GM21528 (cell line): ENCODE data around the gene SLC13A2.

ENCODE experiments used
- ATAC-seq: cut with Tn5 transposase; IDR thresholded peaks from one replicate; pipeline ENCODE4 v1.9.1; 2021; ENCODE audit warnings: mild to moderate bottlenecking, moderate library complexity; ENCODE audit not compliant: unreplicated experiment, low FRiP score

SLC13A2 gene

DNA sequence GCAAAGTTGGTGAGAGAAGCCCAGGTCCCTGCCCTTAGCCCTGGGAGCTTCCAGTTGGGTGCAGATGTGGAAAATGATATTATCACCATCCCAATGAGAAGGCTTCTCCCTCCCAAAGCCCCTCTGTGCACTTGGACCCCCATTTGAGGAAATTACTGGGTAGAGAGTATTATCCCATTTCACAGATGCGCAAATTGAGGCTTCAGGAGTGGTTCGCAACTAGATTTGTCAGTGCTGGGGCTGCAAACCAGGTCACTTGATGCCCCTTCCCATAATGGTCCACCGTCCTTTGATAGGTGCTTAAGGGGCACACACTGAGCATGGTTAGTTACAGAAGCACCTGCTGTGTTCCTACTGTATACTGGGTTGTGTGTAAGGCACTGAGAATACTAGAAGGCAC, 18.4 kb downstream of the SLC13A2 start:
- no peak for ATAC-seq

DNA sequence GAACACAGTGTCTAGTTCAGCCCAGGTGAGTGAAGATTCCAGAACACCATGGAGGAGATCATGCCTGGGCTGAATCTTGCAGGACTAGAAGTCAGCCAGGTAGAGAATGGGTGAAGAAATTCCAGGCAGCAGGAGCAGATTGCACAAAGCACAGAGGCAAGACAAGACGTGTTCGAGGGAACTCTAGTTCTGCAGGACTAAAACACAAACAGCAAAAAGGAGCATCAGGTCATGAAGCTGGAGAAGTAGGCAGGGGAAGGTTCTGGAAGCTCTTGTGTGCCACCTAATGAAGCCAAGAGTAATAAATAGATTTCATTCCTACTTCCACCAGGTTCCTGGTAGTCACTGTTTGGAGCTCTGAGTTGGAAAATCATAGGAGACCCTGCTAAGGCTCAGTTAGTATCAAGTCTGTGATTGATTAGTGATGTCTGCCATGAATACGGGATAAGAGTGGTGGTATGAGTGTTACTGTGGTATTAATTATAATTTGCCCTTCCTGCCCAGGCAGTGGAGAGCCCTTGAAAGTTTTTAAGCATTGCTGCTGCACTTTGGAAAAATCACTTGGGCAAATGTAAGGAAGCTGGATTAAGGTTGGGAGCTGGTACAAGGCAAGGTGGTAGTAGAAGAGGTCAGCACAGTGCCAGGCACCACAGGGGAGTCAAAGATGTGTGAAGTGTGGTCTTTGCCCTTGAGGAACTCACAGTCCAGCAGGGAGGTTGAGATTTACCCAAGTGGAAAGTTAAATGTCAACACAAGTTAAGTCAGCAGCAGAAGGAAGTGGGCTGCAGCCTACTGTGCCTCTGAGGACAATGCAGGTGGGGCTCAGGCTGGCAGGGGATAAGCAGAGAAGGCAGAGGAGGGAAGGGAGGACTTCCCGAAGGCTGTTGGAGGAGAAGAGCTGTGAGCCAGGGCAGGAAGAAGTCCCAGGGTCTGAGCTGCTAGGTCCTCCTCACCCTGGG, 19.2 kb downstream of the SLC13A2 start:
- no peak for ATAC-seq

DNA sequence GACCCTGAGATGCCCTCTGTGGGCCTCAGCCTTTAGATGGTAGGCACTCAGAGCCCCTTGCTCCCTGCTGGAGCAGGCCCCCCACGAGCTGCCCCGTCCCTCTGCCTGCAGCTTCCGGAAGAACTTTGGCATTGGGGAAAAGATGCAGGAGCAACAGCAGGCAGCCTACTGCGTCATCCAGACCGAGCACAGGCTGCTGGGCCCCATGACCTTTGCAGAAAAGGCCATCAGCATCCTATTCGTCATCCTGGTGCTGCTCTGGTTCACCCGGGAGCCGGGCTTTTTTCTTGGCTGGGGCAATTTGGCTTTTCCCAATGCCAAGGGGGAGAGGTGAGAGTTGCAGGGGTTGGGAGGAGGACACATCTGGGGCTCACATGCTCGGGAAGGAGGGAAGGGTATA, 20.0 kb downstream of the SLC13A2 start:
- ATAC-seq = no peak

DNA sequence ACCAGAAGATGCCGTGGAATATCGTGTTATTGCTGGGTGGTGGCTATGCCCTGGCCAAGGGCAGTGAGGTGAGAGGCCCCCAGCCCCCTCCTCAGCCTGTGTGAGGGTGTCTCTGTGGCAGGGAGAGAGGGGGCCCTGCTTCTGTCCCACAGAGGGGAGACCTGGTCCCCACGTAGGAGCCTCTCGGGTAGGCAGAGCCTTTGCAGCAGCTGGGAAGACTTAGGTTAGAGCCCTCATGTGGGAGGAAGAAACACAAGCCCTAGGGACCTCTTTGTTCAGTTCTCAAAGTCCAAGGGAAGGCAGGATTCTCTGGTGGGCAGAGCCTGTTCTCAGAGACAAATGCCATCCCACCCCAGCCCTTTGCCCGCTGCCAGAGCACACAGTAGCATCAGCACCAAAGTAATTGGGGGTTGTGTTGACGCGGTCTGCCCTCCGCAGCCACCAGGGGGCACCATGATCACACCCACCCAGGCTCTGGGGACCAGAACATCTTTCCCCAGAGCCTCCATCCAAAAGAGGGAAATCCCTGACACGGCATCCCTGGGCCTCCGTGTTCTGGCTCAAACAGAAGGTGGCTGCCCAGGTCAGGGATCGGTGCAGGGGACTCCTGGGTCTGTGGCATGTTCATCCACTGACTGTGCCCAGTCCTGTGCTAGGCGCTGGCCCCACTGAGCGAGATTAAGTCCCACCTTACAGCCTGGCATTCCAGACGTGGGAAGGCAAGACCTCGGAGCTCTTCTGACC, 21.2 kb downstream of the SLC13A2 start:
- no peak for ATAC-seq

DNA sequence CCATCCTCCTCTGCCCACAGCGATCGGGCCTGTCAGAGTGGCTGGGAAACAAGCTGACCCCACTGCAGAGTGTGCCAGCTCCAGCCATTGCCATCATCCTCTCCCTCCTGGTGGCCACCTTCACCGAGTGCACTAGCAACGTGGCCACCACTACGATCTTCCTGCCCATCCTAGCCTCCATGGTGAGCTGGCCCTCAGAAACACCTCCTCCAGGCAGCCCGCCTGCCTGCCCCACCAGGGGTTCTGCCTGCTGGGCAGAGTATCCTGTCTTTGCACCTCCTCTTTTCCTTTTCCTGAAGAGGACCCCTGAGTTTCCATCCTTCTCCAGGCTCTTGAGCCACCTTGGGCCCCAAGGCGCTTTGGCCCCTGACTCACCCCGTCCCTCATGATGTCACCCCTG, 22.2 kb downstream of the SLC13A2 start:
- no peak for ATAC-seq

DNA sequence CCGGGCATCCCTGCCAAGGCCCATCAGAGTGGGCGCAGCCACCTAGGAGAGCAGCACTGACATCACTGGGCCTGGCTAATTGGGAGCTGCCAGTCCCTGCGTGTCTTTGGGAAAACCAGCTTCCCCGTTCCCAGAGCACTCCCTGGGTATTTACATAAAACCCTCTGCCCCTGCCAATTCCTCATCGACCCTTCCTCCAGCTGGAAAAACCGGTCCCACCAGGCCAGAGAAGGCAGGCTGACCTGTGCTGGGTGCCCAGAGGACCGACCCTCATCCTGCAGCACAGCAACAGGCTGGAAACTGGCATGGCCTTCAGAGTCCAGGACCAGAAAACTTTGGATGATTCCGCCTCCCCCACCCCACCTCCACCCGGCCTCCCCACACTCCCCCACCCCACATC, 24.5 kb downstream of the SLC13A2 start:
- no peak for ATAC-seq

DNA sequence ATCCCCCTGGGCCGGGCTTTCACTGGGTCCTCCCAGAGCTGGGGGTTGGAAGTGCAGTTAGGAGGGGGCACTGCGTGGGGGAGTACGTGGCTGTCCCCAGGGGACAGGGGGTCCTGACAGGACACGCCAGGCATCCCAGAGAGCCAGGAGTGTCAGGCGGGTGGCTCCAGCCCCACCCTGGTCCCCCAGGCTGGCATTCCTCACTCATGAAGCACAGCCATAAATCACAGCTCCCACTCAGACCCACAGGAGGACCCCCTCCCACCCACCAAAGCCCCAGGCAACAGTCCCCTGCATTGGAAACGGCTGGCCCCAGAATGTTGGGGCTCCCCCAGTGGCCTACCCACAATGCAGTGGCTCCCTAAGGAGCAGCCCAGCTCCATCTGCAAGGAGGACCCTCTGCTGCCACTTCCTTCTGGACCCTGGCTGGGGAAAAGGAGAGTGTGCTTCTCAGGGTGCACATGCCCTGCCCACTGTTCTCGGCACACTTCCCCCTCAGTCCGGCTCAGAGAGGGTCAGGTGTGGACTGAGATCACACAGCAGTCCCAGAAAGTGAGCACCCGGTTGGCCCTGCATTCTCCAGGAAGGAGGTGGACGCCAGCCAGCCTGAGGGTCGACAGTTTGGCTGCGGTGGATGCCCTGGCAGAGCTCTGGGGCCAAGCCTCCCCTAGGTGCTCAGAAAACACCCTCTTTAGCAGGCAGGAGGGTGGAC, 25.4 kb downstream of the SLC13A2 start:
- no peak for ATAC-seq

DNA sequence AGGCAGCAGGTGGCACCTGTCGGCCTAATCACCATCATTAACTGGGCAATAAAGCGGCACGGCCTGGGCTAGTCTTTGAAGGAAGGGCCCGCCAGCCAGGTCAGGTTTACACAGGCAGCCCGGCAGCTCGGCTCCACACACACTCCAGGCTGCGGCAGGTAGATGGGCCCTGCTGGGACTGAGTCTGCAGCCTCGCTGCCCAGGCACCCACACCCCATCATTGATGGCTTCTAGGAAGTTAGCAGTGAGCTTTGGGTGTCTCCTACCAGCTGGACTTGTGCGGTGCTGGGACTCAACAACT, 25.9 kb downstream of the SLC13A2 start:
- ATAC-seq = no peak

DNA sequence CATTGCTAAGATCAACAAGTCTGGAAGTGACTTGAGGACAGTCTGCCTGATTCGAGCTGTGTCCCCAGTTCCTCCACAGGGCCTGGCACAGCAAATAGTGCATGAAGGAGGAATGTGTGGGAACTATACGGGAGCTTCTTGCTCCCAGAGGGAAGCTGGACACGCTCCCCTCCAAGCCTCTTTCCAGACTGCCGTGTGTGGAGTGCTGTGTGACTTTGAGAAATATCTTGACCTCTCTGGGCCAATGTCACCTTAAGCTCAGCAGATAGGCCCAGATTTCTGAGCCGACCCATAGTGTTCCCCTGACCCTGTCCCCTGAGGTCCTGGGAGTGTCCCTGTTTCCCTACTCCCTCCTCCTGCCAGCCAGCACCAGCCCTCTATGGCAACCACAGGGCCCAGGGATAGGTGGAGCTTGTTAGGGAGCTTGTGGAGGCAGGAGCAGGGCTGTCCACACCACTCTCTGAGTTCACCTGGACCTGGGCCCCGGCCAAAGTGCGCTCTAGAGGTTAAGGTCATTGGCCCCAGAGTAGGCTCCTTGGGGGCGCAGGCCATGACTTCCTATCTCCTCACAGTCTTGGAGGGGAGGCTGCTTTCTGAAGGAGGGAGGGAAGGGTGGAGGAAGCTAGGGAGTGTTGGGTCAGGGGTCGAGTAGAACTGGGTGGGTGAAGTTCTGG, 26.4 kb downstream of the SLC13A2 start:
- ATAC-seq = no peak

DNA sequence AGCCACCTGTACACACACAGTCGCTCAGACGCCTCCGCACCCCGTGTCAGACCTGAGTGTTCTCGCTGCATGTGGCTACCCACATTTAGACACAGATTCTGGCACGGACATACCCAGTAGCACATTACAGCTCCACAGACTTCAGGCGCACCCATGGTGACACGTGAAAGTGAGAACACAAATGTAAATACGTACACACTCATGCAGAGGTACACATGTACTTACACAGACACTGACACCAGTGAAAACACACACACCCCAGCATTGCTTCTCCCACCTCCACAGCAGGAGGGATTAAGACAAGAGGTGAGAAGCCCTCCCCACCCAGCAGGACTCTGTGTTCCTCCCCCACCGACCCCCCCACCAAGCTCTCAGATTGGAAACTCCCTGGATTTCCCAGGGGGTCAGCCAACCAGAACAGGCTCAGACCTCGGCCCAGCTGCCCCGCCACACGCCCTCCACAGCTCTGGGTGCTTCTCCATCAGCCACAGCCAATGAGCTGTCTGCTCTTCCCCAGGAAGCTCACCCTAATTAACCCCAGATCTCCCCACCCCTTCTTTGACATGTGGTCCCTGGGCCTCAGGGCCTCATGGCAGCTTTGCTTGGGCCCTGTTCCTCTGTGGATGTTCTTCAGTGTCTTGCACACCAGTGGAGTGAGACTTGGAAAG, 27.4 kb downstream of the SLC13A2 start:
- no peak for ATAC-seq

DNA sequence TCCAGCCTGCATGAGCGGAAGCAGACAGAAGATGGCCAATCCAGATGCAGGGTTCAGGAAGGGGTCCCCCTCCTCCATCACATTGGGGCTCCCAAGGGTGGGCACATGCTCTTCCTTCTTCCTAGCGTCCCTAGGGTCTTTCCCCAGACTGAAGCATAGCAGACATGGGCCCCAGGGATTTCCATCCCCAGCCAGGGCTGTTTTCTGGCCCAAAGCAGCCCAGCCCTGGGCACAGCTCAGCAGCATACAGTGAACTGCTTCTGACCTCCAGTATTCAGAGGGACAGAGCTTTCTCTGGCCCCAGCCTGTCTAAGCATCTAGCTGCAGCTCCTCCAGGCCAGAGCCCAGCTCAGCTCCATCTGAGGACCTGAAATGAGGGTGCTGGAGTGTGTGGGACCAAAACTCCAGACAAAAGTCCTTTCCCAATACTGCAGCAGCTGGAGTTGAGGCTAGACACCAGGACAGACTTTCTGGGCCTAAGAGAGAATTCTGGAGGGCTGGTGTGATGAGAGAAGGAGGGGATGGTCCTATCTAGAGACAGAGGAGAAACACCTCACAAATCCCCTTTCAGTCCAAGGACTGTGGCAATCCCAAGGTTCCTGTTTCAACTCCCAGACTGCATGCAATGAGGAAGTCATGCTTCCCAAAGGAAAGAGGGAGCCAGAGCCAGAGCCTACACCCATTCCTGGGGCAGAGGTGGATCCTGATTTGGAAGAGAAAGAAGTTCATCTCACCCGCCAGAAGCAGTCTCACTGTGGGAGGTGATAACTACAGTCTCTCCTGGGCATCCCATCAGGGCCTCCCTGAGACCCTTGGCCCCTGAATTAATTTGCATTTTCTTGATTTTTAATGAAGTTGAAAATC, 28.2 kb downstream of the SLC13A2 start:
- ATAC-seq = no peak

DNA sequence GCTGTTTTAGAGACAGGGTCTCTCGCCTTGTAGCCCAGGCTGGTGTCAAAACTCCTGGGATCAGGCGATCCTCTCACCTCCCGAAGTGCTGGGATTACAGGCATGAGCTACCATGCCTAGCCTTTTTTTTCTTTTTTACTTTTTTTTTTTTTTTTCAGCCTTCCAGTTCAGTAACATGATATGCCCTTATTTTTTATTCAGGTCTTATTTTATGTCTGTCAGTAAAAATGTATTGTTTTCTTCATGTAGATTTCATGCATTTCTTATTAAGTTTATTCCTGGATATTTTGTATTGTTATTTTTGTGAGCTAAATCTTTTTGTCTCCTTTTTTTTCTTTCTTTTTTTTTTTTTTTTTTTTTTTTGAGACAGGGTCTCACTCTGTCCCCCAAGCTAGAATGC, 30.0 kb downstream of the SLC13A2 start:
- no peak for ATAC-seq

DNA sequence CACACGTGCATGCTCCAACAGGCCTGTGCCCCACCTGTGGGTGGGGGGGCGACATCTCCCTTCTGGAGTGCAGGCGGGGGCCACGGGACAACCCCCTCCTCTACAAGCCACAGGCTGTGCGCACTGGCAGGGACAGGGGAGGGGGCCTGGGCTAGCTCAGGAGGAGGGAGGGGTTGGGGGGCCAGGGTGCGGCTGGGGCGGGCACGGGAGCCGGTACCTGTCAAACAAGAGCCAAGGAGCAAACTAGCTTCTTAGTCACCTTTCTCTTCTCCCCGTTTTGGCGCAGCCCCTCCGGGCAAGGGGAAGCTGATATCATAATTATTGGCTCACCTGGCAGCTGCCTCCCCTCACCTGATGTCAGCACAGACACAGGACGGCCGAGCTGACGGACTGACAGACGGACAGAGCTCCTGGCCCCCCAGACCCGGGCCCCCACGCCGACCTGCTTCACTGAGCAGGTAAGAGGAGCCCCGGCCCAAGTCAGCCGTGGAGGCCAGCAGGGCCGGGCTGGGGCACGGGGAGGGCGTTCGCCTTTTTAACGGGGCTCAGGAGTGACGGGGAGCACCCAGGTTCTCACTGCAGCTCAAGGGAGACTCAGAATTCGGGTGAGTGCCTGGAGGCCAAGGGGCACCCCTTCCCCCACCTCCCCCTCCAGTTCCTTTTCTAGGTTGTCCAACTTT, 32.7 kb downstream of the SLC13A2 start, which contains the start of gene FOXN1:
FOXN1 (plus strand) TSS at position 363 of the 680 bp plus-strand sequence. CDS start 17,622 bp downstream, outside the sequence.
- ATAC-seq = no peak

DNA sequence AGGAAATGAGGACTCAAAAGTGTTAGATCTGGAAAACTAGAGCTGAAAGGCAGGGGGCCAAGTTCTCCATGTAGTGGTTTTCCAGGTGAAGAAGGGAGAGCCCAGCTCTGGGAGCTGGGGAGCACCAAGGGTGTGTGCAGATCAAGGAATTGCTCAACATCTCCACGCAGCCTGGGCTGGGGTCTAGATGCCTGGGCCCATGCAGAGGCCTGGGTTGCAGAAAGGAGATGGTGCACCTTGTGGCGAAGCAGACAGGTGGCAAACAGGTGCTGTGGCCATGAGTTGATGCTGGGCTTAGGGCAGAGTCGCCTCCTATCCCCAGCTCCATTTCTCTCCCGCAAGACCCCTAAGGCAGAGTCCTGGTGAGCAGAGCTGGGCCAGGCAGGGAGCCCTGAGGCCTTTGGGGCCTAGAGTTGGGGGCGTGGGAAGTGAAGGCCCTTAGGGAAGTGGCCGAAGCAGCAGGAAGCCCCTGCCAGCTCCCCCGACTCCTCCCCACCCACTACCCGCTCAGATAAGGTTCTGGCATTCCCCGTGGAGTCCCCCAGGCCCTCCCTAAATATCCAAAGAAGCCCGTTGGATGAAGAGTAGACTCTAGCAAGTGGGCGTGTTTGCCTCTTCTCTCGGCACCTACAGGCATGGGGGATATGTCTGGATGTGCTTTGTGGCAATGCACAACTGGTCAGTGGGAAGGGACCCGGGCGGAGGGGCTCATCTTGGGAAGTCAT, 33.5 kb downstream of the SLC13A2 start:
- ATAC-seq = no peak

DNA sequence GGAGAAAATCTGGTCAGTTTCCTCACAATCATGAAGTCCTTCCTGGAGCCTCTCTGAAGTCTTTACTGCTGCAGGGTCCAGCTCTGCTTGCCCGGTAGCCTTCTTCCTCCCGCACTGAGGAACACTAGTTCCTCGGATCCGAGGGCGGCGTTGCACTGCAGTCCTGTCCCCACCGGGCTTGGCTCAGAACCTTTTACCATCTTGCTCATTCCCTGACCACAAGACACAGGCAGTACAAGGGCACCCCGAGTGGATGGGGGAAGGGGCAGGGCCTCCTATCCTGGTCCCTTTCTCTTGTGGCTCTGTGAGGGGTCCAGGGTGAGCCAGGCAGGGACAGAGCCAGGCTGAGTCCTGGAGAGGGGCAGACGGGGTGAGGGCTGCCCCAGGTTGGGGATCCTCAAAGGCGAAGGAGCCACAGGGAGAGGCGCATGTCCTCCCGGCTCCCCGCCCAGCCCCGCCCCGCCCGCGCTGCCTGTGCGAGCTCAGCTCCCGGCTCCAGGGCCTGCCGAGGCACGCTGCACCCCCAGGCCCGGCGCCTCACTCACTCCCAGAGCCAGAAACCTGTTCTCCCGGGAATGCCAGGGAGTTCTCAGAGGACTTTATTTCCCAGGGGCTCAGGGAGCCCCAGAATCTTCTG, 34.2 kb downstream of the SLC13A2 start:
- no peak for ATAC-seq

DNA sequence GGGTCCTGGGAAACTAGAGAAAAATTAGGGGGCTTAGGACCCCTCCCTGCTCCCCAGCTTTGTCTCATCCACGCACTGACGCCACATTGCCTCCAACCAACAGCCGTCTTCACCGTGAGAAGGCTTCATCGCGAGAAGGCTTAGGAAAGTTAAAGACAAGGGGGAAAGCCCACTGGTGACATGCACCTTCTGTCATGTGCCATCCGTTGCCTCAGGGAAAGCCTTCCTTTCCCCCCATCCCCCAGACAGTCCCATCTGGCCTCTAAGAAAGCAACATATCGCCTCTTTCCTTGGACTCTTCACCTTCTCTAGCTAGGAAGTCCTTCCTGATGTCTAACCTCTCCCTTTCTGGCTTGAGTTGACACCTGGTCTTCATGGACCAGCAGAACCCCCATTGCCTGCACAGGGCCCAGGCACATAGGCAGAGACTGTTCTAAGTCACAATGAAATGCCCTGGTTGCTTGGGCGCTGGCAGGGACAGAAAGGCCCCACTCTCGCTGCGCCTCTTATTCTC, 34.8 kb downstream of the SLC13A2 start:
- no peak for ATAC-seq

DNA sequence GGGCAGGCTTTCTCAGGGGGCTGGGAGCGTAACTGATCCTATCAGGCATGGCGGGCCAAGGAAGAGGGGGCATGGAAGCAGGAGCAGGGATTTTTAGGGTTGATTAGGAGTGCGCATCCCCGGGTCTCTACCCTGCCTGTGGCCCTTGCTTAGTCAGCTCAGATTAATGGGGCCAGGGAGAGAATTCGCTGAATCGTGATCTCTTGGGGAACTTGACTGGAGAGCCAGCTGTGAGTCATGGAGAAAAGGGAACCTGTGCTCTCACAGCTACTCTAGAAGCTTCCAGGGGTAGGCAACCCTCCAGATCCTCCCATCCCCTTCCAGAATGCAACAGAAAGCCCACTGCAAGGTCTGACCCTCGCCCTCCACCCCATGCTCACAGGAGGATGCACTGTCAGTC, 36.3 kb downstream of the SLC13A2 start:
- ATAC-seq = no peak
